H1 (cell line): ENCODE results near the gene CUL9. TPM values are rescaled to one million over a fixed set of nuclear protein-coding genes. Genes with fewer than 3 reads are reported as not detected.
A peak's percentile ranks its signal among the peaks of the same experiment; 100 is the strongest.

Source experiments
- CBX5 ChIP-seq: fragments of 300-800, 300-1000 bp; sonication (generic); IDR thresholded peaks from 2 replicates; pipeline ENCODE4 v1.7.1; 2016; ENCODE audit warnings: antibody characterized with exemption, low read length, low read depth
- CEBPB ChIP-seq: IDR thresholded peaks from 2 replicates; pipeline ENCODE4 v1.6.1; 2012; ENCODE audit warnings: low read depth, low read length
- CREB1 ChIP-seq: IDR thresholded peaks from 2 replicates; pipeline ENCODE4 v1.6.1; 2012; ENCODE audit warnings: inconsistent platforms
- CTCF ChIP-seq, 3 experiments: IDR thresholded peaks; 1 replicate in 2 of 3; 2 replicates in 1 of 3; pipeline versions ENCODE4 v1.5.1 to v1.6.1; 2011; ENCODE audit warnings: low read length in 3 of 3, mild to moderate bottlenecking in 3 of 3, inconsistent platforms in 2 of 3, low read depth in 1 of 3, moderate library complexity in 1 of 3; ENCODE audit not compliant: insufficient read depth in 1 of 3; ENCODE audit errors: control extremely low read depth in 1 of 3
- GABPA ChIP-seq: IDR thresholded peaks from 2 replicates; pipeline ENCODE4 v1.6.1; 2011; ENCODE audit warnings: mild to moderate bottlenecking, low read length, moderate library complexity, borderline replicate concordance; ENCODE audit not compliant: insufficient read depth
- HDAC2 ChIP-seq, 2 experiments: fragments of 300-600 bp in 1 of 2; sonication (generic) in 1 of 2; IDR thresholded peaks; 2 replicates each; pipeline ENCODE4 v1.6.1; 2011 to 2012; ENCODE audit warnings: low read depth in 2 of 2, low read length in 2 of 2, mild to moderate bottlenecking in 2 of 2, moderate library complexity in 2 of 2, borderline replicate concordance in 1 of 2, inconsistent platforms in 1 of 2
- JUND ChIP-seq: IDR thresholded peaks from 2 replicates; pipeline ENCODE4 v1.6.1; 2011; ENCODE audit warnings: mild to moderate bottlenecking, improper control_type of control experiment, low read length
- MAFK ChIP-seq: IDR thresholded peaks from 2 replicates; pipeline ENCODE4 v1.6.1; 2012; ENCODE audit warnings: low read depth, mild to moderate bottlenecking, improper control_type of control experiment, low read length
- MAX ChIP-seq: IDR thresholded peaks from 2 replicates; pipeline ENCODE4 v1.6.1; 2012; ENCODE audit warnings: inconsistent platforms
- NRF1 ChIP-seq: IDR thresholded peaks from 2 replicates; pipeline ENCODE4 v1.6.1; 2011; ENCODE audit warnings: mild to moderate bottlenecking, low read depth, low read length, improper control_type of control experiment
- PHF8 ChIP-seq: fragments of 200-600 bp; sonication (generic); conservative IDR thresholded peaks from 2 replicates; pipeline ENCODE4 v1.7.1; 2012; ENCODE audit warnings: low read depth, mild to moderate bottlenecking, inconsistent platforms, low read length, moderate library complexity
- POLR2AphosphoS5 ChIP-seq: IDR thresholded peaks from 2 replicates; pipeline ENCODE4 v1.6.1; 2011; ENCODE audit warnings: low read depth, low read length
- RAD21 ChIP-seq, 2 experiments: IDR thresholded peaks in 1 of 2; conservative IDR thresholded peaks in 1 of 2; 2 replicates each; pipeline ENCODE4 v1.6.1; 2011; ENCODE audit warnings: low read depth in 2 of 2, low read length in 2 of 2, improper control_type of control experiment in 1 of 2, inconsistent platforms in 1 of 2, mild to moderate bottlenecking in 1 of 2, moderate library complexity in 1 of 2
- RNF2 ChIP-seq: fragments of 200-900, 300-1000 bp; sonication (generic); IDR thresholded peaks from 2 replicates; pipeline ENCODE4 v1.7.1; 2016; ENCODE audit warnings: borderline replicate concordance, low read depth, mild to moderate bottlenecking, antibody characterized with exemption, low read length; ENCODE audit not compliant: poor library complexity, severe bottlenecking; ENCODE audit errors: missing control alignments
- SIN3A ChIP-seq, 2 experiments: IDR thresholded peaks in 1 of 2; conservative IDR thresholded peaks in 1 of 2; 2 replicates each; pipeline ENCODE4 v1.6.1; 2011 to 2012; ENCODE audit warnings: low read length in 2 of 2, improper control_type of control experiment in 1 of 2, low read depth in 1 of 2, mild to moderate bottlenecking in 1 of 2
- SIRT6 ChIP-seq: IDR thresholded peaks from one replicate; pipeline ENCODE4 v1.7.1; 2012; ENCODE audit warnings: low read length, inconsistent platforms
- SP4 ChIP-seq: IDR thresholded peaks from 2 replicates; pipeline ENCODE4 v1.6.1; 2012; ENCODE audit warnings: low read length, inconsistent platforms
- SUZ12 ChIP-seq: fragments of 200-600 bp; sonication (generic); IDR thresholded peaks from 2 replicates; pipeline ENCODE4 v1.6.1; 2012; ENCODE audit warnings: mild to moderate bottlenecking, inconsistent platforms, low read length, moderate library complexity, mixed read lengths
- TAF1 ChIP-seq: IDR thresholded peaks from 2 replicates; pipeline ENCODE4 v1.6.1; 2011; ENCODE audit warnings: mild to moderate bottlenecking, low read depth, low read length
- ZNF274 ChIP-seq: IDR thresholded peaks from 2 replicates; pipeline ENCODE4 v1.7.0; 2012; ENCODE audit warnings: low read length, borderline replicate concordance; ENCODE audit errors: extremely low read depth
- polyA plus RNA-seq, 7 experiments: library from polyadenylated mRNA; depleted of rRNA in 3 of 7; stranded (reverse) in 5 of 7; unstranded in 2 of 7; fragments of >200 nt in 5 of 7; fragments of 200-250 nt in 2 of 7; gene quantifications; 1 replicate in 5 of 7; 2 replicates in 1 of 7; 4 replicates in 1 of 7; pipeline versions ENCODE4 v1.2.1 to v1.2.3, GENCODE V29; 2011 to 2013; ENCODE audit warnings: missing spikeins in 2 of 7, mixed read lengths in 2 of 7
- total RNA-seq: library from RNA; stranded (reverse); fragmentation: NEBNext Ultra II Directional; extraction: Animal tissue kit (Norgen Biotek cat#: 25700); gene quantifications from 2 replicates; pipeline ENCODE4 v1.2.1, GENCODE V29; 2021

CUL9 gene
- total and polyA plus RNA-seq, 2 of the 8 experiments (the other 6 are each of a cell fraction or from before 2014, with no cell fraction given): 7.7 to 9.8 TPM

GRCh38 chr6:43170931-43171706, 10.9 kb upstream of the CUL9 start, which contains the start of gene SRF (continued):
- TF ChIP-seq RNF2 (no peak), SIRT6 (no peak), RAD21 (IDR thresholded peaks at IDR 0.05 in 1 of 2, conservative IDR thresholded peaks at IDR 0.05 in 1 of 2; ENCODE audit: low read depth in 2 of 2, low read length in 2 of 2) (peak; percentile 14 to 51; a peak in 3 of 4 replicates), PHF8 (peak; percentile 72), CBX5 (no peak), SP4 (no peak), JUND (0 out of 2 replicates have a peak, but pooled peaks have one; percentile 22), TAF1 (peak; percentile 78), NRF1 (no peak), CREB1 (peak; percentile 86), SIN3A (conservative IDR thresholded peaks at IDR 0.05 in 1 of 2, IDR thresholded peaks at IDR 0.05 in 1 of 2; ENCODE audit: low read depth in 1 of 2, low read length in 2 of 2) (0 out of 4 replicates have a peak, but pooled peaks of 1 of the 2 experiments have one; percentile 2), MAX (peak; percentile 74), POLR2AphosphoS5 (peak; percentile 81), CTCF (IDR thresholded peaks at IDR 0.05; ENCODE audit: control extremely low read depth in 1 of 3, insufficient read depth in 1 of 3, low read depth in 1 of 3, low read length in 3 of 3) (peak in 2 of 3 experiments; percentile 56 to 80; a peak in 3 of 4 replicates), GABPA (no peak; the same call in 1 of the 2 replicates), CEBPB (no peak; the same call in 1 of the 2 replicates), ZNF274 (no peak), MAFK (no peak), SUZ12 (no peak), HDAC2 (IDR thresholded peaks at IDR 0.05; ENCODE audit: borderline replicate concordance in 1 of 2, low read depth in 2 of 2, low read length in 2 of 2) (peak in 1 of 2 experiments; percentile 98; a peak in 2 of 4 replicates)
